ENCODE results near the gene IQGAP2. TPM values are rescaled to one million over a fixed set of nuclear protein-coding genes. Genes with fewer than 3 reads are reported as not detected.

IQGAP2 gene
- total RNA-seq, 1 donor: 0.36 TPM

GRCh38 chr5:76497065-76497460 lies 94.0 kb downstream of the IQGAP2 start:
- Histone ChIP-seq H3K4me2 (ENCODE audit: insufficient read depth, low read length) (no peak overlapping the region), H3K36me3 (ENCODE audit: insufficient read depth, low read length) (no peaks in the 10 kb centered on the region), H3K4me1 (ENCODE audit: insufficient read depth, low read length) (no peaks in the 10 kb centered on the region), H3K79me2 (ENCODE audit: insufficient read depth, low read length) (no peaks in the 10 kb centered on the region), H4K20me1 (ENCODE audit: insufficient read depth, low read length) (no peaks in the 10 kb centered on the region), H3K27me3 (ENCODE audit: insufficient read depth, low read length) (no peaks in the 10 kb centered on the region), H3K27ac (ENCODE audit: low read depth, low read length) (no peak overlapping the region), H3K4me3 (ENCODE audit: insufficient read depth, low read length) (no peak overlapping the region), H3K9me3 (ENCODE audit: low read depth, low read length) (no peaks in the 10 kb centered on the region), H2AFZ (ENCODE audit: low read length) (no peak overlapping the region)
- DNase-seq (ENCODE audit: insufficient read length, low spot score, missing footprints): no peak
- no peak for TF ChIP-seq CTCF (IDR thresholded peaks at IDR 0.05; ENCODE audit: extremely low read depth, low read depth, low read length)

GRCh38 chr5:76497986-76498717 lies 95.1 kb downstream of the IQGAP2 start:
- H2AFZ ChIP-seq (ENCODE audit: low read length): no peak overlapping the region
- no peak for TF ChIP-seq CTCF (IDR thresholded peaks at IDR 0.05; ENCODE audit: extremely low read depth, low read depth, low read length)
- H3K4me3 ChIP-seq (ENCODE audit: insufficient read depth, low read length): no peak overlapping the region
- no peak for DNase-seq (ENCODE audit: insufficient read length, low spot score, missing footprints)
- H3K36me3 ChIP-seq (ENCODE audit: insufficient read depth, low read length): no peaks in the 10 kb centered on the region
- H3K79me2 ChIP-seq (ENCODE audit: insufficient read depth, low read length): no peaks in the 10 kb centered on the region
- H3K4me1 ChIP-seq (ENCODE audit: insufficient read depth, low read length): no peaks in the 10 kb centered on the region
- no peak overlapping the region for H3K27ac ChIP-seq (ENCODE audit: low read depth, low read length)
- H4K20me1 ChIP-seq (ENCODE audit: insufficient read depth, low read length): no peaks in the 10 kb centered on the region
- no peak overlapping the region for H3K4me2 ChIP-seq (ENCODE audit: insufficient read depth, low read length)
- no peaks in the 10 kb centered on the region for H3K27me3 ChIP-seq (ENCODE audit: insufficient read depth, low read length)
- no peaks in the 10 kb centered on the region for H3K9me3 ChIP-seq (ENCODE audit: low read depth, low read length)

- no peak overlapping the region for H3K4me3 ChIP-seq (ENCODE audit: insufficient read depth, low read length)
- no peak overlapping the region for H2AFZ ChIP-seq (ENCODE audit: low read length)
- TF ChIP-seq CTCF (IDR thresholded peaks at IDR 0.05; ENCODE audit: extremely low read depth, low read depth, low read length): no peak
- H3K4me2 ChIP-seq (ENCODE audit: insufficient read depth, low read length): no peak overlapping the region
- no peaks in the 10 kb centered on the region for H3K4me1 ChIP-seq (ENCODE audit: insufficient read depth, low read length)
- H3K79me2 ChIP-seq (ENCODE audit: insufficient read depth, low read length): no peaks in the 10 kb centered on the region
- no peaks in the 10 kb centered on the region for H3K36me3 ChIP-seq (ENCODE audit: insufficient read depth, low read length)
- no peaks in the 10 kb centered on the region for H3K9me3 ChIP-seq (ENCODE audit: low read depth, low read length)
- no peaks in the 10 kb centered on the region for H3K27me3 ChIP-seq (ENCODE audit: insufficient read depth, low read length)
- no peaks in the 10 kb centered on the region for H4K20me1 ChIP-seq (ENCODE audit: insufficient read depth, low read length)
- H3K27ac ChIP-seq (ENCODE audit: low read depth, low read length): no peak overlapping the region
- no peak for DNase-seq (ENCODE audit: insufficient read length, low spot score, missing footprints)
These were observed 96.5 kb downstream of the IQGAP2 start for GRCh38 chr5:76499507-76500161.

DNA sequence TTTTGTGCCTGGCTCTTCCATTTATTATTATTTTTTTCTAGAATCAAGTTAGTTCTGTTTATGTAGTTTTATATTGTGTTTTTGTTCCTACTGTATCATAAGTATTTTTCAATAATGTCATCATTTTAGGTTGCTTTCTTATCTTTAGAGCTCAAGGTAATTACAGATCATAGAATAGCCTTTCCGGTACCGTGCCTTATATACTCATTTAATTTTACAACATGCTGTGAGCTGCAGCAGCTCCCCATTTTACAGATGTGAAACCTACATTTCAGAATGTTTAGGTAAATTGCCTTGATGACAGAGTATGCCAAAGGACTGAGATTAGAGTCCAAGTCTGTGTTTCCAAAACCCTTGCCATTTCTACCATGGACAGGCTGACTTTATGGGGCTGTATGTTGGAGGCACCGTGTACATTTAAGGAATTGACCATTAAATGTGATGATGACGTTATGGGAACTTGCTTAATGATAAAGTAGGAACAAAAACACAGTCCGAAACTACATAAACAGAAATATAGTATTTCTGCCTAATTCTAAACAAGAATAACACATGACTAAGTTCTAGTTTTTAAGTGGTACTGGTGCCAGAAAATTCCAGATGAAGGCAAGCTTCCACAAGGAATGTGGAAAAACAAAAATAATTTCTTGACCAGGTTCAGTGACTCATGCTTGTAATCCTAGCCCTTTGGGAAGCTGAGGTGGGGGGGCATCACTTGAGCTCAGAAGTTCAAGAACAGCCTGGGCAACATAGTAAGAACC lies 97.7 kb downstream of the IQGAP2 start:
- no peaks in the 10 kb centered on the region for H3K9me3 ChIP-seq (ENCODE audit: low read depth, low read length)
- no peak overlapping the region for H2AFZ ChIP-seq (ENCODE audit: low read length)
- no peaks in the 10 kb centered on the region for H3K79me2 ChIP-seq (ENCODE audit: insufficient read depth, low read length)
- no peak for TF ChIP-seq CTCF (IDR thresholded peaks at IDR 0.05; ENCODE audit: extremely low read depth, low read depth, low read length)
- H3K27me3 ChIP-seq (ENCODE audit: insufficient read depth, low read length): no peaks in the 10 kb centered on the region
- H3K27ac ChIP-seq (ENCODE audit: low read depth, low read length): no peak overlapping the region
- no peak overlapping the region for H3K4me3 ChIP-seq (ENCODE audit: insufficient read depth, low read length)
- H3K4me1 ChIP-seq (ENCODE audit: insufficient read depth, low read length): no peaks in the 10 kb centered on the region
- DNase-seq (ENCODE audit: insufficient read length, low spot score, missing footprints): no peak
- H3K36me3 ChIP-seq (ENCODE audit: insufficient read depth, low read length): no peaks in the 10 kb centered on the region
- H4K20me1 ChIP-seq (ENCODE audit: insufficient read depth, low read length): no peaks in the 10 kb centered on the region
- no peak overlapping the region for H3K4me2 ChIP-seq (ENCODE audit: insufficient read depth, low read length)

Measured in osteoblast (primary cell).